Testis (tissue), 2 donors: ENCODE results near the gene CXCR2.

Experiments used
- CTCF ChIP-seq, 3 experiments: fragments of 450-650 bp in 2 of 3; fragments of 200-600 bp in 1 of 3; sonication (generic) in 1 of 3; IDR thresholded peaks; one replicate each; pipeline ENCODE4 v1.5.1; 2016 to 2019; ENCODE audit warnings: antibody characterized with exemption in 3 of 3, mild to moderate bottlenecking in 2 of 3, moderate library complexity in 1 of 3
- POLR2A ChIP-seq: fragments of 450-650 bp; IDR thresholded peaks from one replicate; pipeline ENCODE4 v1.6.1; 2017; ENCODE audit warnings: antibody characterized with exemption, mild to moderate bottlenecking, moderate library complexity

DNA sequence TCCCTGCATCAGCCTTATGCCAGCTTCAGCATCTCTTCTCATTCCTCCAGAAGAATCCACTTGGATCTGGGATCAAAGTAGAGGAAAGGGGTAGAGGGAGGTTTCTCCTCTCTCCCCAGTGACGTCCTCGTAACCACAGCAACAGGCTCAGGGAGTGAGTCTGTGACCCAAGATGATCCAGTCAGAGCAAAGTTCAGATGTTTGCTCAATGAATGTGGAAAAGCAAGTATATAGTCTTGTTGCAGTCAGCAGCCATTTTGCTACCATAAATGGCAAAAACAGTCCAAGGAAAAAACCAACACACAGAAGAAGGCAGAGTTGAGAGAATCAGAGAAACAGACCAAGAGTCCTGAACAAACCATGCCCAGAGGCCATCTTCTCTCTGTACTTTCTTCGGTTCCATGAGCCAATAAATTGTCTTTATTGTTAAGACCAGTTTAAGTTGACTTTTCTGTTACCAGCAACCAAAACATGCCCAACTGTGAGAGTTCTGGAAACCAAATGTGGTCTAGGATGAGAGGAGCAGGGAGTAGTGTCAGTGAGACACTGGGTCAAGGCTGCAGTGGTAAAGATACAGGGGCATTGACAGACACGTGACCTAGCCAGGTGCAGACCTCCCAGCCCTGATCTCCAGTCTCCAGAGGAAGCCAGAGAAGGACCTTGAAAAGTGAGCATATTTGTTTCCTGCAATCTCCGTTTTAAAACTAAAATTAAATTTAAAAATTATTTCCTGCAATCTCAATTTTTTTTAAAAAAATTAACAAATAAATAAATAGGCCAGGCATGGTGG is 44.1 kb downstream of the CXCR2 start:
- TF ChIP-seq CTCF (IDR thresholded peaks at IDR 0.05) (no peak), POLR2A (no peak)
